GM12878 (cell line): ENCODE results near the gene IPO11.

Experiments
- EGR1 ChIP-seq, 2 experiments: IDR thresholded peaks; 1 replicate in 1 of 2; 2 replicates in 1 of 2; pipeline ENCODE4 v1.6.1; 2011 to 2012; ENCODE audit warnings: low read depth in 2 of 2, low read length in 2 of 2, borderline replicate concordance in 1 of 2, mild to moderate bottlenecking in 1 of 2, moderate library complexity in 1 of 2
- EP300 ChIP-seq, 2 experiments: fragments of 150-350 bp in 1 of 2; IDR thresholded peaks; 2 replicates each; pipeline ENCODE4 v1.6.1; 2011 to 2012; ENCODE audit warnings: low read depth in 2 of 2, low read length in 2 of 2, borderline replicate concordance in 1 of 2, improper control_type of control experiment in 1 of 2, inconsistent platforms in 1 of 2; ENCODE audit not compliant: control insufficient read depth in 1 of 2
- EZH2 ChIP-seq: IDR thresholded peaks from 2 replicates; pipeline ENCODE4 v1.6.1; 2012; ENCODE audit warnings: low read depth, mild to moderate bottlenecking, control low read depth, inconsistent platforms, low read length, borderline replicate concordance; ENCODE audit not compliant: control insufficient read depth
- GABPA ChIP-seq: IDR thresholded peaks from 2 replicates; pipeline ENCODE4 v1.6.1; 2014; ENCODE audit warnings: antibody characterized with exemption, low read depth, mild to moderate bottlenecking, inconsistent platforms
- HDAC2 ChIP-seq: fragments of 200-600 bp; sonication (generic); IDR thresholded peaks from 2 replicates; pipeline ENCODE4 v1.6.1; 2017
- KDM1A ChIP-seq: fragments of 200-600 bp; sonication (generic); IDR thresholded peaks from 2 replicates; pipeline ENCODE4 v1.6.1; 2016; ENCODE audit warnings: borderline replicate concordance
- LARP7 ChIP-seq: fragments of 450-650 bp; IDR thresholded peaks from 2 replicates; pipeline ENCODE4 v1.6.1; 2017; ENCODE audit warnings: mild to moderate bottlenecking
- POLR2A ChIP-seq: IDR thresholded peaks from 2 replicates; pipeline ENCODE4 v1.6.1; 2011; ENCODE audit warnings: low read depth, mild to moderate bottlenecking, low read length
- RELA ChIP-seq: fragments of 450-650 bp; IDR thresholded peaks from 2 replicates; pipeline ENCODE4 v1.8.0; 2014; ENCODE audit warnings: borderline replicate concordance; ENCODE audit not compliant: partially characterized antibody
- SRF ChIP-seq, 2 experiments: IDR thresholded peaks; 2 replicates each; pipeline ENCODE4 v1.6.1; 2011; ENCODE audit warnings: low read depth in 2 of 2, low read length in 2 of 2, mild to moderate bottlenecking in 1 of 2, moderate library complexity in 1 of 2
- STAT1 ChIP-seq: fragments of 450-650 bp; conservative IDR thresholded peaks from 2 replicates; pipeline ENCODE4 v1.6.1; 2014; ENCODE audit warnings: antibody characterized with exemption, mild to moderate bottlenecking
- TF ChIP-seq, protein P1 (sequence below): IDR thresholded peaks from 2 replicates; pipeline ENCODE4 v1.6.1; 2012; ENCODE audit warnings: low read length, inconsistent platforms
- TF ChIP-seq, protein P2 (sequence below), 3 experiments: IDR thresholded peaks in 2 of 3; conservative IDR thresholded peaks in 1 of 3; 2 replicates each; pipeline ENCODE4 v1.5.1; 2011; ENCODE audit warnings: low read depth in 3 of 3, low read length in 3 of 3, mild to moderate bottlenecking in 3 of 3, control low read depth in 2 of 3, moderate library complexity in 2 of 3, inconsistent platforms in 1 of 3, mixed read lengths in 1 of 3; ENCODE audit not compliant: control insufficient read depth in 2 of 3, insufficient read depth in 1 of 3; ENCODE audit errors: extremely low read depth in 1 of 3
- TF ChIP-seq, protein P3 (sequence below): IDR thresholded peaks from 2 replicates; pipeline ENCODE4 v1.6.1; 2011; ENCODE audit warnings: borderline replicate concordance, low read depth, mild to moderate bottlenecking, moderate library complexity, low read length; ENCODE audit not compliant: insufficient read depth, poor library complexity, severe bottlenecking

DNA sequence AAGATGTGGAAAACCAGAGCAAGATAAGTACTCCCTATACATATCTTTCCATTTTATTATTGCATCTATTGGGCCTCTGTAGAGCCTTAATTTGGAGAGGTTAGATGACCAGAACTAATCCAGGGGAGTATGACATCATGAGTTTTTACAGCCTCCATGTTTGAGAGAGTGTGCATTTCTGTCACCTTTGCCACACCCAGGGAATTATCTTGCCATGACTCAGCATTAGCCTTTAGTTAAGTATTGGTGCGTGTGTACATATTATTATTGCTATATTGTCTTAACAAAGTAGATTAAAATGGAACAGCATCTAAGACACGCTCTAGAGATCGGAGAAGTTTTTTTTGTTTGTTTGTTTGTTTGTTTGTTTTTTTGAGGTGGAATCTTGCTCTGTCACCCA is 36.5 kb upstream of the IPO11 start:
- no peak for TF ChIP-seq POLR2A
- no peak for TF ChIP-seq EZH2
- no peak for TF ChIP-seq STAT1
- TF ChIP-seq LARP7: no peak
- TF ChIP-seq RELA: no peak
- TF ChIP-seq HDAC2: no peak
- no peak for TF ChIP-seq KDM1A
- no peak for TF ChIP-seq EGR1 (IDR thresholded peaks at IDR 0.05; ENCODE audit: borderline replicate concordance in 1 of 2, low read depth in 2 of 2, low read length in 2 of 2)
- no peak for TF ChIP-seq GABPA
- TF ChIP-seq, protein P1, sequence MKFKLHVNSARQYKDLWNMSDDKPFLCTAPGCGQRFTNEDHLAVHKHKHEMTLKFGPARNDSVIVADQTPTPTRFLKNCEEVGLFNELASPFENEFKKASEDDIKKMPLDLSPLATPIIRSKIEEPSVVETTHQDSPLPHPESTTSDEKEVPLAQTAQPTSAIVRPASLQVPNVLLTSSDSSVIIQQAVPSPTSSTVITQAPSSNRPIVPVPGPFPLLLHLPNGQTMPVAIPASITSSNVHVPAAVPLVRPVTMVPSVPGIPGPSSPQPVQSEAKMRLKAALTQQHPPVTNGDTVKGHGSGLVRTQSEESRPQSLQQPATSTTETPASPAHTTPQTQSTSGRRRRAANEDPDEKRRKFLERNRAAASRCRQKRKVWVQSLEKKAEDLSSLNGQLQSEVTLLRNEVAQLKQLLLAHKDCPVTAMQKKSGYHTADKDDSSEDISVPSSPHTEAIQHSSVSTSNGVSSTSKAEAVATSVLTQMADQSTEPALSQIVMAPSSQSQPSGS: no peak
- TF ChIP-seq, protein P2, sequence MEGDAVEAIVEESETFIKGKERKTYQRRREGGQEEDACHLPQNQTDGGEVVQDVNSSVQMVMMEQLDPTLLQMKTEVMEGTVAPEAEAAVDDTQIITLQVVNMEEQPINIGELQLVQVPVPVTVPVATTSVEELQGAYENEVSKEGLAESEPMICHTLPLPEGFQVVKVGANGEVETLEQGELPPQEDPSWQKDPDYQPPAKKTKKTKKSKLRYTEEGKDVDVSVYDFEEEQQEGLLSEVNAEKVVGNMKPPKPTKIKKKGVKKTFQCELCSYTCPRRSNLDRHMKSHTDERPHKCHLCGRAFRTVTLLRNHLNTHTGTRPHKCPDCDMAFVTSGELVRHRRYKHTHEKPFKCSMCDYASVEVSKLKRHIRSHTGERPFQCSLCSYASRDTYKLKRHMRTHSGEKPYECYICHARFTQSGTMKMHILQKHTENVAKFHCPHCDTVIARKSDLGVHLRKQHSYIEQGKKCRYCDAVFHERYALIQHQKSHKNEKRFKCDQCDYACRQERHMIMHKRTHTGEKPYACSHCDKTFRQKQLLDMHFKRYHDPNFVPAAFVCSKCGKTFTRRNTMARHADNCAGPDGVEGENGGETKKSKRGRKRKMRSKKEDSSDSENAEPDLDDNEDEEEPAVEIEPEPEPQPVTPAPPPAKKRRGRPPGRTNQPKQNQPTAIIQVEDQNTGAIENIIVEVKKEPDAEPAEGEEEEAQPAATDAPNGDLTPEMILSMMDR (IDR thresholded peaks at IDR 0.05 in 2 of 3, conservative IDR thresholded peaks at IDR 0.05 in 1 of 3; ENCODE audit: control insufficient read depth in 2 of 3, extremely low read depth in 1 of 3, insufficient read depth in 1 of 3, low read depth in 3 of 3, low read length in 3 of 3): no peak
- TF ChIP-seq SRF (IDR thresholded peaks at IDR 0.05; ENCODE audit: low read depth in 2 of 2, low read length in 2 of 2): no peak
- no peak for TF ChIP-seq EP300 (IDR thresholded peaks at IDR 0.05; ENCODE audit: borderline replicate concordance in 1 of 2, control insufficient read depth in 1 of 2, low read depth in 2 of 2, low read length in 2 of 2)
- TF ChIP-seq, protein P3, sequence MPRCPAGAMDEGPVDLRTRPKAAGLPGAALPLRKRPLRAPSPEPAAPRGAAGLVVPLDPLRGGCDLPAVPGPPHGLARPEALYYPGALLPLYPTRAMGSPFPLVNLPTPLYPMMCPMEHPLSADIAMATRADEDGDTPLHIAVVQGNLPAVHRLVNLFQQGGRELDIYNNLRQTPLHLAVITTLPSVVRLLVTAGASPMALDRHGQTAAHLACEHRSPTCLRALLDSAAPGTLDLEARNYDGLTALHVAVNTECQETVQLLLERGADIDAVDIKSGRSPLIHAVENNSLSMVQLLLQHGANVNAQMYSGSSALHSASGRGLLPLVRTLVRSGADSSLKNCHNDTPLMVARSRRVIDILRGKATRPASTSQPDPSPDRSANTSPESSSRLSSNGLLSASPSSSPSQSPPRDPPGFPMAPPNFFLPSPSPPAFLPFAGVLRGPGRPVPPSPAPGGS: no peak
